HG03196 (cell line): ENCODE results near the gene LRFN3.
"Not testable (repeated sequence)": the region's sequence is repeated elsewhere in the genome, so short reads cannot be mapped to it uniquely, and the experiment has no call there.

Experiments
- ATAC-seq: cut with Tn5 transposase; IDR thresholded peaks from one replicate; pipeline ENCODE4 v1.9.1; 2021; ENCODE audit not compliant: unreplicated experiment

The LRFN3 gene

GRCh38 chr19:35937345-35938281, 1.4 kb downstream of the LRFN3 start:
- no peak for ATAC-seq

DNA sequence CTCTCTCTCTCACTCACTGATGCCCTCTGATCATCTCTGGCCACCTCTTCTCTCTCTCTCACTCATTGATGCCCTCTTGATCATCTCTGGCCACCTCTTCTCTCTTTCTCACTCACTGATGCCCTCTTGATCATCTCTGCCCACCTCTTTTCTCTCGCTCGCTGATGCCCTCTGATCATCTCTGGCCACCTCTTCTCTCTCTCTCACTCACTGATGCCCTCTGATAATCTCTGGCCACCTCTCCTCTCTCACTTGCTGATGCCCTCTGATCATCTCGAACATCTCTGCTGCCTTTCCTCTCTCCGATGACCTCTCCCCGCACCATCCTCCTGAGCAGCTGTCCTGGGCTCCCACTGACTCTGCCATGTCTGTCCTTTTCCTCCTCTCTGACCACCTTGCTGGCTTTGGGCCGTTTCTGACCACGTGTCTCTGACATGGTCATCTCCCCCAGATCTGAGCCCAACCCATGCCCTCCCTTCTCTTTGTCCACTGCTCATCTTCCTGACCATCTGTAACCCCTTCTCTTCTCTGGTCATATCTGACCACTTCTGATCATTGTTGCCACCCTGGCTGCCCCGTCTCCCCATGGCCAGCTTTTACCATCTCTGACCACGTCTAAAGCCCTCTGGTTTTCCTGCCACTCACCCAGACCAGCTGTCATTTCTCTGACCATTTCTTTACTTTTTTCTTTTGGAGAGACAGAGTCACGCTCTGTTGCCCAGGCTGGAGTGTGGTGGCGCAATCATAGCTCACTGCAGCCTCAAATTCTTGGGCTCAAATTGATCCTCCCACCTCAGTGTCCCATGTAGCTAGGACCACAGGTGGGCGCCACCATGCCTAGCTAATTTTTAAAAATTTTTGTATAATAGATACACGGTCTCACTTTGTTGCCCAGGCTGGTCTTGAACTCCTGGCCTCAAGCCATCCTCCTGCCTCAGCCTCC, 2.4 kb downstream of the LRFN3 start:
- ATAC-seq: no peak

DNA sequence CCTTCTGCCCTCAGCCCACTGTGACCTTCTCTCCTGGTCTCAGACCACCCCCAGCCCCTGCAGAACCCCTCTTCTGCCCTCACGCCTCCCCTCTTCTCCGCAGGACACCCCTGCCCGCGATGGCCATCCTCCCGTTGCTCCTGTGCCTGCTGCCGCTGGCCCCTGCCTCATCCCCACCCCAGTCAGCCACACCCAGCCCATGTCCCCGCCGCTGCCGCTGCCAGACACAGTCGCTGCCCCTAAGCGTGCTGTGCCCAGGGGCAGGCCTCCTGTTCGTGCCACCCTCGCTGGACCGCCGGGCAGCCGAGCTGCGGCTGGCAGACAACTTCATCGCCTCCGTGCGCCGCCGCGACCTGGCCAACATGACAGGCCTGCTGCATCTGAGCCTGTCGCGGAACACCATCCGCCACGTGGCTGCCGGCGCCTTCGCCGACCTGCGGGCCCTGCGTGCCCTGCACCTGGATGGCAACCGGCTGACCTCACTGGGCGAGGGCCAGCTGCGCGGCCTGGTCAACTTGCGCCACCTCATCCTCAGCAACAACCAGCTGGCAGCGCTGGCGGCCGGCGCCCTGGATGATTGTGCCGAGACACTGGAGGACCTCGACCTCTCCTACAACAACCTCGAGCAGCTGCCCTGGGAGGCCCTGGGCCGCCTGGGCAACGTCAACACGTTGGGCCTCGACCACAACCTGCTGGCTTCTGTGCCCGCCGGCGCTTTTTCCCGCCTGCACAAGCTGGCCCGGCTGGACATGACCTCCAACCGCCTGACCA, 3.3 kb downstream of the LRFN3 start:
- ATAC-seq: no peak

- no peak for ATAC-seq
These were observed 4.1 kb downstream of the LRFN3 start for GRCh38 chr19:35940078-35940775.

GRCh38 chr19:35940839-35941238, 4.7 kb downstream of the LRFN3 start:
- no peak for ATAC-seq

DNA sequence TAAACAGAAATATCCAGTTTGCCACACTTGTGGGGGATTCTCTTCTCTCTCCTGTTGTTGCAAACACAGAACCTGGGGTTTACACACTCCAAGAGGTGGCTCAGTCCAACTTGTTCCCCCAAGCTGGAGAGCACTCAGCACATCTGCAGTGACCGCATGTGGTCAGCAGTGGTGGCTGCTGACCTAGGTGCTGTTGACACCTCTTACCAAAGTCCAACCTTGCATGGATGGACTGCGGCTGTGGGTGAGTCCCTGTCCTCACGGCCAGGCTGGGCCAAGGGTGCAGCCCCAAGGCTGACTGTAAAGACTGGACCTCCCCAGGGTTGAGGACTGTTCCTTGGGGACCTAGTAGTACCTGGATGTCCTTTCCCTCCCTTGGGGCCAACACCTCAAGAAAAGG, 6.1 kb downstream of the LRFN3 start:
- ATAC-seq: no peak

GRCh38 chr19:35943321-35944301, 7.4 kb downstream of the LRFN3 start:
- ATAC-seq: no peak

GRCh38 chr19:35944556-35944955, 8.4 kb downstream of the LRFN3 start:
- no peak for ATAC-seq

DNA sequence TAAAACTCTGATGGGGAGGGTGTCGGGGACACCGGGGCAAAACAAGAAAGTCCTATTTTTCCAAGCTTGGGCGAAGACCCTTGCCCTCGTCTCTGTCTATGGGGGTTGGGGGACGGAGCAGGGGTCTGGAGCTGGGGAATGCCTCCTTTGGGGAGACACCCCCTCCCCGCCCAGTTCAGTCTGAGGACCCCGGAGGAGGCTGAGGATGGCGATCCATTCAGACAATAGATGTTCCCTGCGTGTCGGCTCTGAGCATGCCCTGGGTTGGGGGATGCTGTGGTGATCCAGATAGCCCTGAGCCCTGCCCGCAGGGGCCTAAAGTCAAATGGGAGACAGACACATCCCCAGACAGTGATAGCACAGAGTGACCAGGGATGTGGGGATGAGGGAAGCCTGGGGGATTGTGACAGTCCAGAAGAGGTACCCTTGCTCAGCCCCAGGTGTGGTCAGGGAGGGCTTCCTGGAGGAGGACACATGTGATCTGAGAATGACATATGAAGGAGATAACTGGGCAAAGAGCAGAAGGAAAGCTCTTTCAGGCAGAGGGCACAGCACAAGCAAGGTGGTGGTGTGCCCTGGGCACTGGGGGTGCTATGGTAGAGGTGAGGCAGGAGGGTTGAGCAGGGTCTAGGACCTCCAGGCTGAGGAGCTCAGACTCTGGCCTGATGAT, 9.1 kb downstream of the LRFN3 start:
- no peak for ATAC-seq

- no peak for ATAC-seq
These were observed 10.0 kb downstream of the LRFN3 start for GRCh38 chr19:35946203-35946602.

DNA sequence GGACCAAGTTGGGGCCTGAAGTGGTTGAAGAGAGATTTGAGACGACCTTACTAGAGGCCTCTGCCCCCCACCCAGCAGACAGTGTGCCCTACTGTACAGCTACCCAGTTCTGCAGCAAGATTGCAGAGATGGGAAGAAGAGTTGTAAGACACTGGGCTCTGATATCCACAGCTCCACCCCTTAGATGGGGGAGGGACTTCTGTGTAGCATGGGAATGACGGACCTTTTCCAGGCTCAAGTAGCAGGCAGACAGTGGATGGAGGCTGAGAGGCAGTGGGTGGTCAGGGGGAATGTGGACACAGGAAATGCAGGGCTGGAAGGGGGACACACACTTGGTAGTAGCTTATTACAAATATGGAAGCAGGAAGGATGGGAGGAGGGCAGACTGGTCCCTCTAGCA, 13.0 kb downstream of the LRFN3 start:
- no peak for ATAC-seq

DNA sequence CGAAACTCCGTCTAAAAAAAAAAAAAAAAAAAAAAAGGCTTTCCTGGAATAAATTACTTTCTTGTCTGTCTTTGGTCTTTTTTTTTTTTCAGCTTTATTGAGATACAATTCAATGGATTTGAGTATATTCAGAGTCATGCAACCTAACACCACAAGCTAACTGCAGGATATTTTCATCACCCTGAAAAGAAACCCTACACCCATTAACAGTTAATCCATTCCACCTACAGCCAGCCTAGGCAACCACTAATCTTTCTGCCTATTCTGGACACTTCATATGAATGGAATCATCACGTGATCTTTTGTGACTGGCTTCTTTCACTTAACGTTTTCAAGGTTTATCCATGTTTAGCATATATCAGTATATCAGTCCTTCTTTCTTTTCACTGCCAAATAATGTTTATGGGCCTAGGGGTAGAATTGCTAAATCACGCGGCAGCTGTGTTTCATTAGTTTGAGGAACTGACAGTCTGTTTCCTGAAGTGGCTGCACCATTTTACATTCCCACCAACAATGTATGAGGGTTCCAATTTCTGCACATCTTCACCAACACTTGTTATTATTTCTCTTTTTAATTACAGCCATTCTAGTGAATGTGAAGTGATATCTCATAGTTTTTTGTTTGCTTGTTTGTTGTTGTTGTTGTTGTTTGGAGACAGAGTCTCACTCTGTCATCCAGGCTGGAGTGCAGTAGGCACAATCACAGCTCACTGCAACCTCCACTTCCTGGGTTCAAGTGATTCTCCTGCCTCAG, 19.9 kb downstream of the LRFN3 start:
- ATAC-seq: no peak

- ATAC-seq: not testable (repeated sequence)
These were observed 21.2 kb downstream of the LRFN3 start for GRCh38 chr19:35957411-35957810.

DNA sequence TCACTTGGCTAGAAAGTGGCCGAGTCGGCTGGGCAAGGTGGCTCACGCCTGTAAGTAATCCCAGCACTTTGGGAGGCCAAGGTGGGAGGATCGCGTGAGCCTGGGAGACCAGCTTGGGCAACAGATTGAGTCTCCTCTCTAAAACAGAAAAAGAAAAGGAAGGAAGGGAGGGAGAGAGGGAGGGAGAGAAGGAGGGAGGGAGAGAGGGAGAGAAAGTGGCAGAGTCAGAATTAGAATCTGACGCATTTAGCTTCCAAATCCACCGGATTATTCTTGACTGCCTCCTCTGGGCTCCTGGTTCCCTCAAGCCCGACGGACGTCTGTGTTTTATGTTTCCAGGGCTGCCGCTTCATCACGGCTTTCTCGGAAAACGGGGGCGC, 22.5 kb downstream of the LRFN3 start:
- no peak for ATAC-seq

- ATAC-seq: no peak
These were observed 23.1 kb downstream of the LRFN3 start for GRCh38 chr19:35959040-35959967.

DNA sequence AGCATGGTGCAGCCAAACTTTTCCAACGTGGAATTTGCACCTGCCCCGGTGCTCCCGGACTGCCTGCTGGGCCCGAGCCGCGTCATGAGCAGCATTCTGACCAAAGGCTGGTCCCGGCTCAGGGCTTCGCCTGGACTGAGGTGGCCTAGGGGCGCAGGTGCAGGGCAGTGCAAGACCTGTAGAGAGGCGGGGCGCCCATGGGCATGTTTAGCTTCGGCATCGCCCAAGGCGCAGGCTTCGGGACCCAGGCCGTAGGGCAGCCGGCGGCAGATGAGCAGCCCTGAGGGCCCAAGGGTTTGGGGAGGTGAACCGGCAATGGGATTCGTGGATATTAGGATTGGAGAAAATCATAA, 23.8 kb downstream of the LRFN3 start:
- no peak for ATAC-seq

DNA sequence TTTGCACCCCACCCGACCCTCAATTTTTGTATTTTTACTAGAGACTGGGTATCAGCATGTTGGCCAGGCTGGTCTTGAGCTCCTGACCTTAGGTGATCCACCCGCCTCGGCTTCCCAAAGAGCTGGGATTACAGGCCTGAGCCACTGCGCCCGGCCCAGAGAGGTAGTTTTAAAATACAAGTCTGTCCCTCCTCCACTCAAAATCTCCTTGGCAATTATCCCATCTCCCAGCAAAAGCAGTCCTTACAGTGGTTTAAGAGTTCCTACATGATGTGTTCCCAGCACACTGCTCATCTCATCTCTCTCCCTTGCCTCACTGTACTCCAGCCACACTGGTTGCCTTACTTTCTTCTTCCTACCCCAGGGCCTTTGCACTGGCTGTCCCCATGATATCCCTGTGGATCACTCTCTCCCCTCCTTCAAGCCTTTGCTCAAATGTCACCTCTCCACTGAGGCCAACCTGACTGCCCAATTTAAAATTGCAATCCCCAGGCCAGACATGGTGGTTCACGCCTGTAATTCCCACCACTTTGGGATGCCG, 24.3 kb downstream of the LRFN3 start:
- ATAC-seq: no peak
